Stimulated activated CD8-positive, alpha-beta memory T cell treated with anti-CD3 and anti-CD28 coated beads, Interleukin-15, amount 100 ng/mL, for 4 hours (primary cell): ENCODE data around the gene GUSB.

Experiments
- DNase-seq, 2 donors: peaks; one replicate each; pipeline ENCODE4 v3.0.0-alpha.2; 2020; ENCODE audit warnings: low read depth in 2 of 2

GUSB gene

GRCh38 chr7:65931685-65932084 is 50.3 kb downstream of the GUSB start:
- no peak for DNase-seq

- DNase-seq, result no peak
These were observed 54.2 kb downstream of the GUSB start for GRCh38 chr7:65927489-65928448.

GRCh38 chr7:65926588-65926987 is 55.4 kb downstream of the GUSB start:
- no peak for DNase-seq

- no peak for DNase-seq
These were observed 57.0 kb downstream of the GUSB start for GRCh38 chr7:65925040-65925439.

GRCh38 chr7:65924193-65924592 is 57.8 kb downstream of the GUSB start:
- no peak for DNase-seq

- no peak for DNase-seq
These were observed 58.7 kb downstream of the GUSB start for GRCh38 chr7:65923316-65923715.

- no peak for DNase-seq
These were observed 65.9 kb downstream of the GUSB start for GRCh38 chr7:65915921-65916657.

GRCh38 chr7:65912237-65912636 is 69.8 kb downstream of the GUSB start:
- DNase-seq, result no peak
